Brain microvascular endothelial cell (primary cell): Measurements from ENCODE around the gene PBX1.

Source experiments
- DNase-seq: peaks from one replicate; pipeline ENCODE4 v3.0.0-alpha.2; 2020
- H3K27ac ChIP-seq: fragments of 250-450 bp; sonication (Bioruptor Pico); 2 replicates; pipeline ENCODE4 v1.5.1; 2020; ENCODE audit warnings: mild to moderate bottlenecking, moderate library complexity
- H3K27me3 ChIP-seq: fragments of 250-450 bp; sonication (Bioruptor Pico); replicated peaks from 2 replicates; pipeline ENCODE4 v1.5.1; 2020; ENCODE audit warnings: mild to moderate bottlenecking
- H3K36me3 ChIP-seq: fragments of 250-450 bp; sonication (Bioruptor Pico); replicated peaks from 2 replicates; pipeline ENCODE4 v1.5.1; 2020; ENCODE audit warnings: mild to moderate bottlenecking
- H3K4me3 ChIP-seq: 2 replicates; pipeline ENCODE4 v1.5.1; 2011; ENCODE audit warnings: low read depth, mild to moderate bottlenecking, control low read depth, low read length, moderate library complexity
- in situ Hi-C: cut with HindIII; loops from 2 replicates; pipeline ENCODE4 v1.10.0; 2017; ENCODE audit warnings: low sequenced_read_pairs, low pct_ligation_motif_present
- TF ChIP-seq, protein P1 (sequence below): IDR thresholded peaks from 2 replicates; pipeline ENCODE4 v1.5.1; 2011; ENCODE audit warnings: low read depth, mild to moderate bottlenecking, moderate library complexity, low read length, control low read depth, inconsistent platforms; ENCODE audit errors: missing control alignments

The PBX1 gene

DNA sequence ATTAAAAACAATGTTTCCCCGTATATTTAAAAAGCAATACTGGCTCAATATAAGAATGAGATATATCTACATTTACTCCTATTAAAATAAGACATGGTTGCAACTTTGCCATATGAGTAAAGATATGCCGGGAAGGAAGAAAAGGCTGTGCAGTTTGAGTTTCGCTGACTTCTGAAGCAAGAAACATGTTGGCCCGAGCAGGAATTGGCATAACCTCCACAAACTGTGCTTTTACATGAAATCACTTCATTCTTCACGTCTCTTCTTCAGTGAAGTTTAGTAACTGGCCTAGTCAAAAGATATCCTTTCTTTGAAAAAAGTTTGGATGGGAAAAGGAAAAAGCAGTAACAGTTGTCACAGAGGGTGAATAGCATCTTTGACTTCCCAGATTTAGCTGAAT, 342.0 kb downstream of the PBX1 start:
- Histone ChIP-seq H3K27me3 (no peaks in the 10 kb centered on the region), H3K27ac (no peak overlapping the region), H3K4me3 (no peak overlapping the region), H3K36me3 (no peaks in the 10 kb centered on the region)
- in situ Hi-C loops: no loop called here
- no peak for DNase-seq
- TF ChIP-seq, protein P1, sequence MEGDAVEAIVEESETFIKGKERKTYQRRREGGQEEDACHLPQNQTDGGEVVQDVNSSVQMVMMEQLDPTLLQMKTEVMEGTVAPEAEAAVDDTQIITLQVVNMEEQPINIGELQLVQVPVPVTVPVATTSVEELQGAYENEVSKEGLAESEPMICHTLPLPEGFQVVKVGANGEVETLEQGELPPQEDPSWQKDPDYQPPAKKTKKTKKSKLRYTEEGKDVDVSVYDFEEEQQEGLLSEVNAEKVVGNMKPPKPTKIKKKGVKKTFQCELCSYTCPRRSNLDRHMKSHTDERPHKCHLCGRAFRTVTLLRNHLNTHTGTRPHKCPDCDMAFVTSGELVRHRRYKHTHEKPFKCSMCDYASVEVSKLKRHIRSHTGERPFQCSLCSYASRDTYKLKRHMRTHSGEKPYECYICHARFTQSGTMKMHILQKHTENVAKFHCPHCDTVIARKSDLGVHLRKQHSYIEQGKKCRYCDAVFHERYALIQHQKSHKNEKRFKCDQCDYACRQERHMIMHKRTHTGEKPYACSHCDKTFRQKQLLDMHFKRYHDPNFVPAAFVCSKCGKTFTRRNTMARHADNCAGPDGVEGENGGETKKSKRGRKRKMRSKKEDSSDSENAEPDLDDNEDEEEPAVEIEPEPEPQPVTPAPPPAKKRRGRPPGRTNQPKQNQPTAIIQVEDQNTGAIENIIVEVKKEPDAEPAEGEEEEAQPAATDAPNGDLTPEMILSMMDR: no peak
